Measurements from ENCODE around the gene COX4I2. TPM values are rescaled to one million over a fixed set of nuclear protein-coding genes. Genes with fewer than 3 reads are reported as not detected.

COX4I2 gene
- total RNA-seq, 4 donors from 2014 or later = 5.1 to 8.4 TPM; not detected in 2

DNA sequence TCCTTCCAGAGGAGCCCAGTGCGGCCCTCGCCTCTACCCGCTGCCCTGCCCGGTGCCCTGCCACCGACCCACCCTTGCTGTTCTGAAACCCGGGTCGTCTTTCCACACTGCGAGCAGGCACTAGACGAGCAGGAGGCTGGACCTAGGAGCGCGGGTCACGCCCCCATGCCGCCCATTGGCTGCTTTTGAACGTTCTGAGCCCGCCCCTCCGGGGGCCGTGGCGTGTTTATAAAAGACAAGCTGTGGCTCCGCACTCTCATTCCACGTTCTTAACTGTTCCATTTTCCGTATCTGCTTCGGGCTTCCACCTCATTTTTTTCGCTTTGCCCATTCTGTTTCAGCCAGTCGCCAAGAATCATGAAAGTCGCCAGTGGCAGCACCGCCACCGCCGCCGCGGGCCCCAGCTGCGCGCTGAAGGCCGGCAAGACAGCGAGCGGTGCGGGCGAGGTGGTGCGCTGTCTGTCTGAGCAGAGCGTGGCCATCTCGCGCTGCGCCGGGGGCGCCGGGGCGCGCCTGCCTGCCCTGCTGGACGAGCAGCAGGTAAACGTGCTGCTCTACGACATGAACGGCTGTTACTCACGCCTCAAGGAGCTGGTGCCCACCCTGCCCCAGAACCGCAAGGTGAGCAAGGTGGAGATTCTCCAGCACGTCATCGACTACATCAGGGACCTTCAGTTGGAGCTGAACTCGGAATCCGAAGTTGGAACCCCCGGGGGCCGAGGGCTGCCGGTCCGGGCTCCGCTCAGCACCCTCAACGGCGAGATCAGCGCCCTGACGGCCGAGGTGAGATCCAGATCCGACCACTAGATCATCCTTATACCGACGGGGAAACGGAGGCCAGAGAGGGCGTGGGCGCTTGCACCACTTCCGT, 32.4 kb upstream of the COX4I2 start, which contains the start of gene ID1:
ID1 (plus strand) TSS at position 259 of the 871 bp plus-strand sequence; CDS start at position 358, 99 bp downstream.
- H3K36me3 ChIP-seq = no peaks in the 10 kb centered on the region
- TF ChIP-seq CTCF (IDR thresholded peaks at IDR 0.05) = no peak
- peak; percentile 78 to 91 for TF ChIP-seq POLR2A (IDR thresholded peaks at IDR 0.05)
- H3K4me3 ChIP-seq = peak within 1 kb of the TSS; percentile 47 to 63
- peaks cover 0 to 5% of the 10 kb centered on the region in 2 donors for H3K27me3 ChIP-seq
- intact Hi-C loops (cut with DNase I; ENCODE audit: low total_unique reads) = no loop called here
- peak; percentile 92 to 93 for DNase-seq
- H3K9me3 ChIP-seq = no peaks in the 10 kb centered on the region
- peaks cover 0 to 5% of the 10 kb centered on the region in 2 donors for H3K4me1 ChIP-seq
- peak within 1 kb of the TSS; percentile 68 to 80 for H3K27ac ChIP-seq

DNA sequence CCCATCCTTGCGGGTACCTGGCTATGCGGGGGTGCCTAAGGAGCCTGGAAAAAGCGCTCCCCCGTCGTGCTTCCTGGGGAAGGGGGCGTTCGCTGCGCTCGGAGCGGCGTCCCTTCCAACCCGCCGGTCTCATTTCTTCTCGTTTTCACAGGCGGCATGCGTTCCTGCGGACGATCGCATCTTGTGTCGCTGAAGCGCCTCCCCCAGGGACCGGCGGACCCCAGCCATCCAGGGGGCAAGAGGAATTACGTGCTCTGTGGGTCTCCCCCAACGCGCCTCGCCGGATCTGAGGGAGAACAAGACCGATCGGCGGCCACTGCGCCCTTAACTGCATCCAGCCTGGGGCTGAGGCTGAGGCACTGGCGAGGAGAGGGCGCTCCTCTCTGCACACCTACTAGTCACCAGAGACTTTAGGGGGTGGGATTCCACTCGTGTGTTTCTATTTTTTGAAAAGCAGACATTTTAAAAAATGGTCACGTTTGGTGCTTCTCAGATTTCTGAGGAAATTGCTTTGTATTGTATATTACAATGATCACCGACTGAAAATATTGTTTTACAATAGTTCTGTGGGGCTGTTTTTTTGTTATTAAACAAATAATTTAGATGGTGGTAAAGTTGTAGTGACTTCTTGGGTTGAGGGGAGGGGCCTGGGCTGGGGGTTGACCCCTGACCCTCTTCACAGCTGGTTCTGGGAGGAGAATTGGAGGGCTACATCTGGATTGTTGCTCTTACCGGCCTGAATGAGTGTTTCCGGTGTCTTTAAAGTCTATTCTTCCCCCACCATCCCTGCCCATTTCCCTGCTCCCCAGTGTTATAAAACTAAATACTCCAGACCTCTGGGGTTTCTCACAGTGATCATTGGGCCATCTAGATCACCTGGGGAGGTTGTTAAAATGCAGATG, 31.6 kb upstream of the COX4I2 start:
- DNase-seq = peak in 1 of 2 donors; percentile 34
- Histone ChIP-seq H3K9me3 (no peaks in the 10 kb centered on the region), H3K27me3 (peaks cover 0 to 5% of the 10 kb centered on the region in 2 donors), H3K4me1 (peaks cover 0 to 5% of the 10 kb centered on the region in 2 donors), H3K4me3 (peak overlapping the region; percentile 47 to 63), H3K36me3 (no peaks in the 10 kb centered on the region), H3K27ac (peak overlapping the region; percentile 68 to 80)
- TF ChIP-seq CTCF (IDR thresholded peaks at IDR 0.05) (no peak), POLR2A (IDR thresholded peaks at IDR 0.05) (no peak)
- intact Hi-C loops (cut with DNase I; ENCODE audit: low total_unique reads) = no loop called here

GRCh38 chr20:31606804-31607639, 30.7 kb upstream of the COX4I2 start:
- TF ChIP-seq POLR2A (IDR thresholded peaks at IDR 0.05) = no peak
- peak overlapping the region; percentile 47 to 63 for H3K4me3 ChIP-seq
- H3K9me3 ChIP-seq = no peaks in the 10 kb centered on the region
- H3K36me3 ChIP-seq = no peaks in the 10 kb centered on the region
- peak overlapping the region; percentile 68 to 80 for H3K27ac ChIP-seq
- peaks cover 0 to 5% of the 10 kb centered on the region in 2 donors for H3K4me1 ChIP-seq
- intact Hi-C loops (cut with DNase I; ENCODE audit: low total_unique reads) = no loop called here
- DNase-seq = no peak
- H3K27me3 ChIP-seq = peaks cover 0 to 2% of the 10 kb centered on the region in 2 donors

- intact Hi-C loops (cut with DNase I; ENCODE audit: low total_unique reads) = no loop called here
- H3K4me3 ChIP-seq = no peak overlapping the region
- no peaks in the 10 kb centered on the region for H3K36me3 ChIP-seq
- TF ChIP-seq POLR2A (IDR thresholded peaks at IDR 0.05) (no peak), CTCF (IDR thresholded peaks at IDR 0.05) (no peak)
- peaks cover 0 to 5% of the 10 kb centered on the region in 2 donors for H3K4me1 ChIP-seq
- H3K9me3 ChIP-seq = no peaks in the 10 kb centered on the region
- H3K27me3 ChIP-seq = no peaks in the 10 kb centered on the region
- H3K27ac ChIP-seq = peak overlapping the region in 1 of 2 donors; percentile 80
- DNase-seq = no peak
Measured at GRCh38 chr20:31607640-31608250, 30.0 kb upstream of the COX4I2 start.
